ENCODE data around the gene SH3BP5L. TPM values are rescaled to one million over a fixed set of nuclear protein-coding genes. Genes with fewer than 3 reads are reported as not detected.

Gene SH3BP5L
- total and polyA plus RNA-seq, 2 of the 13 experiments (the other 11 are each of a cell fraction or from before 2014, with no cell fraction given), result 10.3 to 14.9 TPM

GRCh38 chr1:248873993-248874533 is 48.3 kb upstream of the SH3BP5L start (continued):
- TF ChIP-seq ZNF512B (CRISPR knock-in tag; IDR thresholded peaks at IDR 0.05; ENCODE audit: borderline replicate concordance) (no peak), ZNF768 (CRISPR knock-in tag; IDR thresholded peaks at IDR 0.05) (no peak), FOXP4 (CRISPR knock-in tag; IDR thresholded peaks at IDR 0.05) (no peak; the same call in 1 of the 2 replicates), ZSCAN20 (CRISPR knock-in tag; IDR thresholded peaks at IDR 0.05; ENCODE audit: borderline replicate concordance) (no peak), POLR2G (IDR thresholded peaks at IDR 0.05; ENCODE audit: low read depth, low read length) (no peak), FOXO1 (CRISPR knock-in tag; IDR thresholded peaks at IDR 0.05) (no peak), ZNF451 (CRISPR knock-in tag; IDR thresholded peaks at IDR 0.05) (no peak), ZNF138 (CRISPR knock-in tag; IDR thresholded peaks at IDR 0.05; ENCODE audit: low read depth) (no peak), FOXJ3 (CRISPR knock-in tag; IDR thresholded peaks at IDR 0.05; ENCODE audit: borderline replicate concordance) (peak; percentile 67; the same call in 1 of the 2 replicates), ZNF496 (CRISPR knock-in tag; IDR thresholded peaks at IDR 0.05; ENCODE audit: insufficient replicate concordance) (no peak), ZBTB2 (CRISPR knock-in tag; IDR thresholded peaks at IDR 0.05; ENCODE audit: low read depth) (peak; percentile 58; the same call in 1 of the 2 replicates), ADNP (CRISPR knock-in tag; IDR thresholded peaks at IDR 0.05) (no peak), RELA (CRISPR knock-in tag; IDR thresholded peaks at IDR 0.05) (no peak; the same call in 1 of the 2 replicates), MTF2 (CRISPR knock-in tag; IDR thresholded peaks at IDR 0.05; ENCODE audit: borderline replicate concordance) (no peak), ZNF574 (CRISPR knock-in tag; IDR thresholded peaks at IDR 0.05) (no peak; the same call in 1 of the 2 replicates), REL (CRISPR knock-in tag; conservative IDR thresholded peaks at IDR 0.05) (no peak; the same call in 1 of the 2 replicates), XRCC5 (optimal IDR thresholded peaks at IDR 0.05; ENCODE audit: low read length) (peak; percentile 6), ZSCAN29 (CRISPR knock-in tag; conservative IDR thresholded peaks at IDR 0.05) (peak; percentile 41; the same call in 1 of the 2 replicates), SP2 (CRISPR knock-in tag; IDR thresholded peaks at IDR 0.05) (no peak), TOE1 (CRISPR knock-in tag; IDR thresholded peaks at IDR 0.05) (no peak), YEATS4 (CRISPR knock-in tag; IDR thresholded peaks at IDR 0.05; ENCODE audit: borderline replicate concordance) (no peak), EHMT2 (IDR thresholded peaks at IDR 0.05; ENCODE audit: borderline replicate concordance, low read depth, low read length) (peak; percentile 34; the same call in 1 of the 2 replicates)
